Spinal cord (tissue), 10 donors: ENCODE data around the gene FRMD4A. TPM values are rescaled to one million over a fixed set of nuclear protein-coding genes. Genes with fewer than 3 reads are reported as not detected.
A peak's percentile ranks its signal among the peaks of the same experiment; 100 is the strongest.

ENCODE experiments used
- DNase-seq, 6 donors: peaks; one replicate each; pipeline versions ENCODE4 v3.0.0 to v3.0.0-alpha.2; 2013 to 2015; ENCODE audit warnings: low spot score in 6 of 6, low read depth in 4 of 6
- H3K27ac ChIP-seq: one replicate; pipeline ENCODE4 v1.5.1; 2013; ENCODE audit warnings: low read depth, low read length, control low read depth
- H3K27me3 ChIP-seq: one replicate; pipeline ENCODE4 v1.6.1; 2013; ENCODE audit warnings: low read length; ENCODE audit not compliant: control insufficient read depth, insufficient read depth
- H3K36me3 ChIP-seq: one replicate; pipeline ENCODE4 v1.6.1; 2013; ENCODE audit warnings: low read length; ENCODE audit not compliant: control insufficient read depth, insufficient read depth
- H3K4me1 ChIP-seq: one replicate; pipeline ENCODE4 v1.6.1; 2013; ENCODE audit warnings: low read length; ENCODE audit not compliant: control insufficient read depth, insufficient read depth
- H3K4me3 ChIP-seq: one replicate; pipeline ENCODE4 v1.5.1; 2013; ENCODE audit warnings: low read depth, low read length, control low read depth
- H3K9me3 ChIP-seq: one replicate; pipeline ENCODE4 v1.6.1; 2013; ENCODE audit warnings: low read length; ENCODE audit not compliant: control insufficient read depth, insufficient read depth
- WGBS: methylation state at CpG from one replicate; pipeline ENCODE4 v1.1.5; 2013; ENCODE audit warnings: missing lambda C conversion rate; ENCODE audit not compliant: insufficient coverage; 5-methylcytosine and 5-hydroxymethylcytosine counted together
- polyA plus RNA-seq, 2 donors: library from polyadenylated mRNA; unstranded; fragments of 120-200 nt; gene quantifications; one replicate each; pipeline ENCODE4 v1.2.1, GENCODE V29; 2013; ENCODE audit not compliant: insufficient read length in 2 of 2
- total RNA-seq, 2 donors: library from RNA; depleted of rRNA in 1 of 2; stranded (reverse); fragments of 120-200 nt in 1 of 2; fragments of >200 nt in 1 of 2; gene quantifications; one replicate each; pipeline versions ENCODE4 v1.2.3 to v1.2.4, GENCODE V29; 2013 to 2014
- donor health status: healthy.

Gene FRMD4A
- total and polyA plus RNA-seq, 4 donors = 75.4 to 97.8 (median 91.8) TPM

DNA sequence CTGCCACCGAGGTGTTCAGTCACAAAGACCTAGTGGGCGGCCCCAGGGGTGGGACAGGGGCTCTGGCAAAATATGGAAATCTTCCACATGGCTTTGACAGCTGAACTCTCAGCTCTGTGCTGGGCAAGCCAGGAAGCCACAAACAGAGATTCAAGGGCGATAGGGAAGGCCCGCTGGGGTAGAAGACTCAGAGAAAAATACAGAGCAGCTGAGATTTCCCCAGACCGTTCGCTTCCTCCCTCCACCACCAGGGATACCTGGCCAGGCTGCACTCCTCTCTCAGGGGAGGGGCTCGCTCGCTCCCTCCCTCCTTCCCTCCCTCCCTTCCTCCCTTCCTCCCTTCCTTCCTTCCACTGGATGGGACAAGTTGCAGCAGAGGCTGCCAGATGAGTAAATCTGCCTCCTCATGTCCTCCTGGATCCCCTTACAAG lies 483.5 kb downstream of the FRMD4A start:
- peaks cover 11% of the 10 kb centered on the region for H3K36me3 ChIP-seq
- H3K27me3 ChIP-seq = no peaks in the 10 kb centered on the region
- WGBS = 76% methylated on average over 8 of the region's 8 CpGs
- no peak overlapping the region for H3K27ac ChIP-seq
- H3K9me3 ChIP-seq = no peaks in the 10 kb centered on the region
- DNase-seq = no peak
- peaks cover 18% of the 10 kb centered on the region for H3K4me1 ChIP-seq
- no peak overlapping the region for H3K4me3 ChIP-seq

DNA sequence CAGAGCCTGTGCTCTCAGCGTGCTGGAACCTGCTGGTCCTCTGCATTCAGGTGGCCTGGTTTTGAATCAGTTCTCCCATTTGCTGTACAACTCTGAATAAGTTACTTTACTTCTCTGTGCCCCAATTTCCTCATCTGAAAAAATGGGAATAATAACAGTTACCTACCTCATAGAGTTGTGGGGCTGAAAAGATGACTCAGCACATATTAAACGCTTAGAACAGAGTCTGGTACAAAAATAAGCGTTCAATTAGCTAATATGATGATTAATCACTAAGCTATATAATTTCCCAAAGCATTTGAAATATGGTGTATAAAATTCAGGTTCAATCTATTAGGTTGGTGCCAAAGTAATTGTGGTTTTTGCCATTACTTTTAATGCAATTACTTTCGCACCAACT lies 484.8 kb downstream of the FRMD4A start:
- H3K4me1 ChIP-seq = peaks cover 18% of the 10 kb centered on the region
- H3K27ac ChIP-seq = no peak overlapping the region
- no peaks in the 10 kb centered on the region for H3K27me3 ChIP-seq
- no peaks in the 10 kb centered on the region for H3K9me3 ChIP-seq
- no peak overlapping the region for H3K4me3 ChIP-seq
- peaks cover 11% of the 10 kb centered on the region for H3K36me3 ChIP-seq
- 100% methylated on average over 1 of the region's 4 CpGs for WGBS
- DNase-seq = no peak

DNA sequence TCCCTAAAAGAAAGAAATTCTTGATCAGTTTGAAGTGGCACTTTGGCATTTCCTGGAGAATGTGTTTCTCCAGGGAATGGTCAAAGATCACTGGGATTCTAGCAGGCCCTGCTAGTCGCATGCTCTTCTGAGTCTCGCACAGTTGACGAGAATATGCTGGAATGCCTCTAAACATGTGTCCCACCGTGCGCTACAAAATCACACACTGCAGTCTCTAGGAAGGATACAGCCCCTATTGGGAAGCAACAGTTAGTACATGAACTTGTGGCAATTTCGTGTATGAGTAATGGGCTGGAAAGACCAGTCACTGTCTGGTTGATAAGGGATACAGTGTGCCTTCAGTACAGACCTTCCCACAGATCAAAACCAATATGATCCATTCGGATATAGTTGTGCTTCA lies 486.1 kb downstream of the FRMD4A start:
- peaks cover 18% of the 10 kb centered on the region for H3K4me1 ChIP-seq
- H3K27me3 ChIP-seq = no peaks in the 10 kb centered on the region
- H3K36me3 ChIP-seq = peaks cover 8% of the 10 kb centered on the region
- DNase-seq = no peak
- no peak overlapping the region for H3K4me3 ChIP-seq
- 93% methylated on average over 2 of the region's 7 CpGs for WGBS
- H3K27ac ChIP-seq = no peak overlapping the region
- no peaks in the 10 kb centered on the region for H3K9me3 ChIP-seq

DNA sequence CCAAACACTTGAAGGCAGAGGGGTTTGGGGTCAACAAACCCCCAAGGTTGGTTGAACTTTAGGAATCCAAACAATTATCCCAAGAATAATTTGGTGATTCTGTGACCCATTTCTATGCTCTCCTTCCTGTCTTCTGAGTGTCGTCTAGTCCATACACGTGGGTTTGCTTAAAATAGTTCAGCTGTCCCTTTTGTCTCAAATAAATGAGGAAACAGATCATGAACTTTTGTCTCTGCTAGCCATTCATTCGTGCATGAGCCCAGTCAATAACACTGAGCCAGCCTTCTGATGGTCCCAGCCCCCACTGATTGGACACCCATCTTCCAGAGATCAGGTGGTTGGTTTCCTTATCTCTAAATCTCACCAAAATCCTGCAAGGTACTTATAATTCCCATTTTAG lies 488.6 kb downstream of the FRMD4A start:
- H3K4me1 ChIP-seq = peaks cover 9% of the 10 kb centered on the region
- H3K4me3 ChIP-seq = no peak overlapping the region
- no peaks in the 10 kb centered on the region for H3K9me3 ChIP-seq
- H3K36me3 ChIP-seq = peaks cover 1% of the 10 kb centered on the region
- 45% methylated on average over 2 of the region's 3 CpGs for WGBS
- H3K27ac ChIP-seq = no peak overlapping the region
- DNase-seq = no peak
- no peaks in the 10 kb centered on the region for H3K27me3 ChIP-seq

DNA sequence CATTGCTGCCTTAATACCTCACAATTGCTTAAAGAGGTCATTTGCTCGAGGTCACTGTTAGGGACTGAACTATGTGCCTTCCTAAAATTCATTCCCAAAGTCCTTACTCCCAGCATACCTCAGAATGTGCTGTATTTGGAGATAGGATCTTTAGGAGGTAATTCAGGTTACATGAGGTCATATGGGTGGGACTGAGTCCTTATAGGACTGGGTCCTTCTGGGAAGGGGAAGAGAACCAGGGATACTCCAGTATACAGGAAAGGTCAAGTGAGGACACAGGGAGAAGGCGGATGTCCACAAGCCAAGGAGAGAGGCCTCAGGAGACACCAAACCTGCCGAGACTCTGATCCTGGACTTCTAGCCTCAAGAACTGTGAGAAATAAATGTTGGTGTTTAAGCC lies 490.7 kb downstream of the FRMD4A start:
- Histone ChIP-seq H3K4me1 (peaks cover 21% of the 10 kb centered on the region), H3K36me3 (no peaks in the 10 kb centered on the region), H3K9me3 (no peaks in the 10 kb centered on the region), H3K4me3 (no peak overlapping the region), H3K27me3 (no peaks in the 10 kb centered on the region), H3K27ac (no peak overlapping the region)
- WGBS = 100% methylated on average over 2 of the region's 3 CpGs
- DNase-seq = no peak

DNA sequence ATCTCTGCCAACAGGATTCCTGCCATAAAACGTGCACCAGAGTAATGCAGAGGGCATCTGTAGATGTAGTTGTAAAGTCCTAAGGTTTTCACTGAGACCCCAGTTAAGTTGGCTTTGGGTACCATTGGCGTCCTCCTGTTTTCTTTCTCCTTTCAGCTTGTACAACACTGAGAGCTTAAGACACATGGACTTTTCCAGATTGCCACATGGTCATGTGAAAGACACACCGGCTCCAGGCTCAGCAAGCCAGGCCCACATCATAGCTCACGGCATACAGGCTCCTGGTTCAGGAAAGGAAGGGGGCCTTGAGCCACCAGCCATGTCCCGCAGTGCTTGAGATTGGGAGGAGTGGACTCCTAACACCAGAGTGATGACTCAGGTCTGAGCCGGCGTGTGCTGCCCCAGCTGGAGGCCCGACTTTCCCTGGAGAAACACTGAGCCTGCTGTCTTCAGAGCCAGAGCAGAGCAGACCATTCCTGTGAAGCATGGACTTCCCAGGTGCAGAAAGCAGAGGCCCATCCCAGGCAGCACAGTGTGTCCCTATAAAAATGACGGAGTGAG lies 491.2 kb downstream of the FRMD4A start:
- Histone ChIP-seq H3K27me3 (no peaks in the 10 kb centered on the region), H3K4me3 (no peak overlapping the region), H3K36me3 (no peaks in the 10 kb centered on the region), H3K9me3 (no peaks in the 10 kb centered on the region), H3K27ac (no peak overlapping the region), H3K4me1 (peaks cover 26% of the 10 kb centered on the region)
- no peak for DNase-seq
- WGBS = 70% methylated on average over 8 of the region's 9 CpGs

DNA sequence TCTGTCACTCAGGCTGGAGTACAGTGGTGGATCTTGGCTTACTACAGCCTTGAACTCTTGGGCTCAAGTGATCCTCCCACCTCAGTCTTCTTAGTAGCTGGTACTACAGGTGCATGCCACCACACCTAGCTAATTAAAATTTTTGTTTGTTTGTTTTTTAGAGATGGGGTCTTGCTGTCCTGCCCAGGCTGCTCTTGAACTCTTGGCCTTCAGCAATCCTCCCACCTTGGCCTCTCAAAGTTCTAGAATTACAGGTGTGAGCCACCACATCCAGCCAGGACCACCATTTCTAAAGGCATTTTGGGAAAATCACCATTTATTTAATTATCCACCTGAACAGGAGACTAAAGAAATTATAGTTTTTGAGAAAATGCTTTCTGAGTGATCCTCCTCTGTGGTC lies 491.7 kb downstream of the FRMD4A start:
- Histone ChIP-seq H3K4me3 (no peak overlapping the region), H3K27me3 (no peaks in the 10 kb centered on the region), H3K9me3 (no peaks in the 10 kb centered on the region), H3K27ac (no peak overlapping the region), H3K36me3 (no peaks in the 10 kb centered on the region), H3K4me1 (peaks cover 29% of the 10 kb centered on the region)
- DNase-seq = no peak

DNA sequence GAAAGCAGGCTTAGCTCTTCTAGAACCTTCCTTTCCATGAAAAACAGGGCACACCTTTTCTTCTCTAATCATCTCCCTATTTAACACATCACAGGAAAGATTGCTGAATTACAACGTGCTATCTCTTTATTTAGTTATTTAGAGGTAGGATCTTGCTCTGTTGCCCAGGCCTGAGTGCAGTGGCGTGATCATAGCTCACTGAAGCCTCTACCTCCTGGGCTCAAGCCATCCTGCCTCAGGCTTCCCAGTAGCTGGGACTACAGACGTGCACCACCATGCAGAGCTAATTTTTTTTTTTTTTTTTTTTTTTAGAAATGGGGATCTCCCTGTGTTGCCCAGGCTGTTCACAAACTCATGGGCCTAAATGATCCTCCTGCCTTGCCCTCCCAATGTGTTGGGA lies 492.8 kb downstream of the FRMD4A start:
- Histone ChIP-seq H3K9me3 (no peaks in the 10 kb centered on the region), H3K27me3 (no peaks in the 10 kb centered on the region), H3K4me1 (peaks cover 34% of the 10 kb centered on the region), H3K4me3 (no peak overlapping the region), H3K27ac (no peak overlapping the region), H3K36me3 (no peaks in the 10 kb centered on the region)
- no peak for DNase-seq
- WGBS = 100% methylated on average over 1 of the region's 3 CpGs

DNA sequence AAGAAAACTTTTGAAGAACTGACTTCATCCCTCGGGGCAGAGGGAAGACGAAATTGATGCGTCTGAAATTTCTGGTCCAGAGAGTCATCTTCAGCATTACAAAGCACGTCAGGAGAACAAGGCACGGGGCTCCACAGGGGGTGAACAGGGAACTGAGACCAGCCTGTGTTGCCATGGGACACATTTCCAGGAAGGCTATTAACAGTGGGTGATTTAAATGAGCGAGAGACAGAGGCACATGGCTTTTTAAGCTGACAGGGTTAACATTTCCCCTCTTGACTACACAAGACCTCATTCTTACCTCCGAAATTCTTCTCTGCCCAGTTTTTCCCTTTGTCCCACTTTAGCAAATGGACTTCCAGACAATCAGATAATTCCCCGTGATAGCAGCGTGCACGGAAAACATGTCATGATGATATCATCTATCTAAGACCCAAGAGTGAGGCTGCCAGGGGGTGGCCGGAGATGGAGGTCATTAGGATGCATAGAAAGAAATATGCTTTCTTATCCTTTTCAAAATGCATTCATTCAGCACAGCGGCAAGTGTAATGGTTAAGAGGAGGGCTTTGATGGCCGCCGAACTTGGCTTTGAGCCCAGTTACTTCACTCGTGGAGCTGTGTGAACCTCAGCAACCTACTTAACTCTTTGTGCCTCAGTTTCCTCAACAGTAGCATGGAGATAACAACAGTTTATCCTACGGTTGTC lies 496.0 kb downstream of the FRMD4A start:
- peak in 3 of 6 donors; percentile 55 to 84 (median 78) for DNase-seq

DNA sequence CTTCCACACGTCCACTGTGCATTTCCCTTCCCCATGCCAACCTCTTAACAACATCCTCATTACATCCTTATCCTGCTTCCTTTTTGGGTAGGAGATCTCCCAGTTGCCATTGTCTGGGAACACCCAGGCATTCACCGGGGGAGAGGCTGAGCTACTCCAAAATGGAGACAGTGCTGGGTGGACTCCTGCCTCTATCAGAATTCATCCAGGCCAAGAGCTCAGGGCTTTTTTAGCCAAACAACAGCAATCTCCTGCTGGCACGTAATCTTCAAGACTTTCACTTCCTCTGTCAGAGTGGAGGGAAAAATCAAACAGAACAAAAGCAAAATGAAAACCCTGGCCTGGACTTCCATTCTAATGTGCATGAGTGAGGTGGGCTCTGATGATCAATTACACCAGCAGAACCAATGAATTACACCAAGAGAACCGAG lies 499.0 kb downstream of the FRMD4A start:
- no peak overlapping the region for H3K4me3 ChIP-seq
- 15% methylated on average over 3 of the region's 4 CpGs for WGBS
- H3K4me1 ChIP-seq = peaks cover 45% of the 10 kb centered on the region
- DNase-seq = peak in 1 of 6 donors; percentile 41
- no peaks in the 10 kb centered on the region for H3K9me3 ChIP-seq
- H3K27ac ChIP-seq = peak overlapping the region; percentile 62
- H3K36me3 ChIP-seq = peaks cover 2% of the 10 kb centered on the region
- H3K27me3 ChIP-seq = peaks cover 2% of the 10 kb centered on the region

More for the DNA sequence above, 496.0 kb downstream of the FRMD4A start:
- Histone ChIP-seq H3K9me3 (no peaks in the 10 kb centered on the region), H3K36me3 (peaks cover 2% of the 10 kb centered on the region), H3K4me3 (peak overlapping the region; percentile 22), H3K27ac (peak overlapping the region; percentile 55), H3K27me3 (peaks cover 2% of the 10 kb centered on the region), H3K4me1 (peaks cover 45% of the 10 kb centered on the region)
- WGBS = 2% methylated on average over 6 of the region's 16 CpGs
